Measurements from ENCODE around the gene OSBPL10.

DNA sequence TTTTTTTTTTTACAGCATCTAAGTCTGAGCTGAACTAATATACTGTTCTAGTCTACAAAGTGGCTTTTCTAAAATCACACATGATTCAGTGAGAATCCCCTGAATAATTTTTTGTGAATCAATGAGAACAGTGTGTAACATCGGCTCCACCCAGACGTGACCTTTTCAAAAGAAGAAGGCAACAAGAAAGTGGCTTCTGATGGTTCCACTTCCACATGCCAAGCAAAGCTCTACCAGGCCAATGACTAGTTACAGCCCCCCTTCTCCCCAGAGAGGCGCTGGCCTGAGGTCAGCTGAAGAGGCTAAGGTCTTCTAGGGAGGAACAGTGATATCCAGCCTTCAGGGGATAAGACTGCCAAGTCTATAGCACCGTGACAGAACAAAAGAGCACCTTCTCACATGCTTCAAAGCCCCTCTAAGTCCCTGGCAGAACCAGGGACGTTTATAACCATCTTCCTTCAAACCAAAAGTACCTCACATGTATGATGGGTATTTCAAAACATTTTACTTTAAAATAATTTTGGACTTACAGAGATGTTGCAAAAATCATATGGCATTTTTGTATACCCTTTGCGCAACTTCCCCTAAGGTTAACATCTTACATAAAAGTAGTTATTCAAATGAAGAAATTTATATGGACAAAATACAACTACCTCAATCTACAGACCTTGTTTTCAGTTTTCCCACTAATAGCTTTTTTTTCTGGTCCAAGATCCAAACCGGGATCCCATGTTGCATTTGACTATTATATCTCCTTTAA lies 177.9 kb downstream of the OSBPL10 start:
- TF ChIP-seq, protein P1, sequence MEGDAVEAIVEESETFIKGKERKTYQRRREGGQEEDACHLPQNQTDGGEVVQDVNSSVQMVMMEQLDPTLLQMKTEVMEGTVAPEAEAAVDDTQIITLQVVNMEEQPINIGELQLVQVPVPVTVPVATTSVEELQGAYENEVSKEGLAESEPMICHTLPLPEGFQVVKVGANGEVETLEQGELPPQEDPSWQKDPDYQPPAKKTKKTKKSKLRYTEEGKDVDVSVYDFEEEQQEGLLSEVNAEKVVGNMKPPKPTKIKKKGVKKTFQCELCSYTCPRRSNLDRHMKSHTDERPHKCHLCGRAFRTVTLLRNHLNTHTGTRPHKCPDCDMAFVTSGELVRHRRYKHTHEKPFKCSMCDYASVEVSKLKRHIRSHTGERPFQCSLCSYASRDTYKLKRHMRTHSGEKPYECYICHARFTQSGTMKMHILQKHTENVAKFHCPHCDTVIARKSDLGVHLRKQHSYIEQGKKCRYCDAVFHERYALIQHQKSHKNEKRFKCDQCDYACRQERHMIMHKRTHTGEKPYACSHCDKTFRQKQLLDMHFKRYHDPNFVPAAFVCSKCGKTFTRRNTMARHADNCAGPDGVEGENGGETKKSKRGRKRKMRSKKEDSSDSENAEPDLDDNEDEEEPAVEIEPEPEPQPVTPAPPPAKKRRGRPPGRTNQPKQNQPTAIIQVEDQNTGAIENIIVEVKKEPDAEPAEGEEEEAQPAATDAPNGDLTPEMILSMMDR (IDR thresholded peaks at IDR 0.05), result no peak
- TF ChIP-seq POLR2A (IDR thresholded peaks at IDR 0.05), result no peak
